ENCODE data around the gene DSCAML1. TPM values are rescaled to one million over a fixed set of nuclear protein-coding genes. Genes with fewer than 3 reads are reported as not detected.

The DSCAML1 gene
- total RNA-seq, 1 experiment from 2014 or later: 0.03 TPM

DNA sequence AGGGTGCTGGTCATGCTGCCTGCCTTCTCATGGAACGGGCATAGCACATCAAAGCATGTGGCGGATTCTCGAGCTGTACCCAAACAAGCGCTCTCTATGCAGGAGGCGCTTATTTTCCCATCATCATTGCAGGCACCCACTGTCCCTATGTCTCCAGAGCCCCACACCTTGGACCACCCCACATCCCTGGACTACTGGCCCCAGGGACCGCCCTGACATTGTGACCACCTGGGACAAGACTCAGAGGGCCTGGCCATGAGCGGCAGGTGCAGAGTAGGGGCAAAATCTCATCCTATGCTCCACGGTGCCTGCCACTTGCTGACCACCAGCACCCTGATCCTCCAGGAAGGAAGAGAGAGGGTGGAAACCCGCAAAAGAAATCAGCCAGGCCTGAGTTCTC is 170.4 kb downstream of the DSCAML1 start:
- no peak for DNase-seq (ENCODE audit: low read depth in 1 of 2, low spot score in 2 of 2)
- no peaks in the 10 kb centered on the region for H3K9me3 ChIP-seq (replicated peaks)
- no peaks in the 10 kb centered on the region for H3K36me3 ChIP-seq
- no peaks in the 10 kb centered on the region for H3K27me3 ChIP-seq (replicated peaks)
- H3K4me3 ChIP-seq: no peak overlapping the region
- no peak overlapping the region for H3K27ac ChIP-seq
- no peaks in the 10 kb centered on the region for H3K4me1 ChIP-seq (replicated peaks)

DNA sequence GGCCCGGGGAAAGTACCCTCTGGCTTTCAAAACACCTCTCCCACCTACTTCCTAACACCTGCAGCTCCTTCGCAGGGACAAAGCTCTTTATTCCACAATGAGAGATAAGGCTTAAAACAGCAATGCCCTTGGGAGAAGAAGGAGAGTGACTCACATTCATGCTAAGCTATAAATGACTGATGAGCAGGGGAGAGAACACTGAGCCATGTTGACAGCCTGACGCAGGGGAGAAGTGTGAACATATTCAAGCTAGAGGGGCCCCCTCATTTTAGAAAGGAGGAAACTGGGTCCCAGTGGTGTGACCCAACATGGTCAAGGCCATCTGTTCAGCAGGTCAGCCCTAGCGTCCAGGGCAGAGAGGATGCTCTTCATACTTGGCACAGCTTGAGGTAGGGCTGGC is 171.8 kb downstream of the DSCAML1 start:
- H3K27ac ChIP-seq: no peak overlapping the region
- no peaks in the 10 kb centered on the region for H3K4me1 ChIP-seq (replicated peaks)
- no peak for DNase-seq (ENCODE audit: low read depth in 1 of 2, low spot score in 2 of 2)
- no peak overlapping the region for H3K4me3 ChIP-seq
- H3K9me3 ChIP-seq (replicated peaks): no peaks in the 10 kb centered on the region; the same call in 1 of the 2 replicates
- H3K27me3 ChIP-seq (replicated peaks): no peaks in the 10 kb centered on the region
- H3K36me3 ChIP-seq: no peaks in the 10 kb centered on the region

DNA sequence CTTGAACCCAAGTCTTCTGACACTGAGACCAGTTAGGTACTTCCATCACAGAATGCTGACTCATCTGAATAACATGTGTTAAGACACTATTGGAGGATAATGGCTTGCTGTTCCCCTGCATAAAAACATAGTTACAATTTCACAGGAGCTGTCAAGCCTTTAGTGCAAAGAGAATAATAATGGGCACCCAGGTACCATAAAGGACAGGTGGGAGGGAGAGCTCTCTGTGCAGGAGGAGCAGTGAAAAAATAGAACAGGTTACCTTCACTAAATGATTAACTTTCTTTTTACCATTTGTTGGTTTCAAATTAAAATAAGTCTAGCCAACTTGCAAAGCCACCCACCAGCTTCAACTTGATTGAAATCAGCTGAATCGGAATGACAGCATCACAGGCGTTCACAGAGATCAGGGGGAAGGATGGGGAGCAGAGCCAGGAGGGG is 173.2 kb downstream of the DSCAML1 start:
- Histone ChIP-seq H3K9me3 (replicated peaks) (no peaks in the 10 kb centered on the region; the same call in 1 of the 2 replicates), H3K36me3 (no peaks in the 10 kb centered on the region), H3K27ac (no peak overlapping the region), H3K4me1 (replicated peaks) (no peaks in the 10 kb centered on the region), H3K4me3 (no peak overlapping the region), H3K27me3 (replicated peaks) (no peaks in the 10 kb centered on the region)
- no peak for DNase-seq (ENCODE audit: low read depth in 1 of 2, low spot score in 2 of 2)

GRCh38 chr11:117621226-117621625 is 175.8 kb downstream of the DSCAML1 start:
- Histone ChIP-seq H3K4me3 (no peak overlapping the region), H3K4me1 (replicated peaks) (no peaks in the 10 kb centered on the region), H3K27ac (no peak overlapping the region), H3K9me3 (replicated peaks) (no peaks in the 10 kb centered on the region; the same call in 1 of the 2 replicates), H3K27me3 (replicated peaks) (no peaks in the 10 kb centered on the region), H3K36me3 (no peaks in the 10 kb centered on the region)
- no peak for DNase-seq (ENCODE audit: low read depth in 1 of 2, low spot score in 2 of 2)

DNA sequence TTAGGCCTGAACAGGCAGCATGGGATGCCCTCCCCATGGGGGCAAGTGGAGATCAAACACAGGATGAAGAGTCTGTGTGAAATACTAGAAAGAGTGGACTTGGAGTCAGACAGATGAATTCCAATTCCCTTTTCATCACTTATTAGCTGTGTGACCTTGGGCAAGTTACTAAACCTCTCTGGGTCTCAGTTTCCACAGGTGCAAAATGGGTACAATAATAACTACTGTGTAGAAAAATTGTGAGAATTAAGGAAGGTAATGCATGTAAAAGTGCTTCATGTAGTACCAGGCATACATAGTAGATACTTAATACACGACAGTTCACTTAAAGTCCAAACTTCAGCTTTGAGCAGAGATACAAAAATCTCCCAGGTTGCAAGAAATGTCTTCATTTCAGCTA is 176.4 kb downstream of the DSCAML1 start:
- Histone ChIP-seq H3K36me3 (no peaks in the 10 kb centered on the region), H3K27ac (no peak overlapping the region), H3K9me3 (replicated peaks) (no peaks in the 10 kb centered on the region; the same call in 1 of the 2 replicates), H3K4me3 (no peak overlapping the region), H3K27me3 (replicated peaks) (no peaks in the 10 kb centered on the region), H3K4me1 (replicated peaks) (no peaks in the 10 kb centered on the region)
- DNase-seq (ENCODE audit: low read depth in 1 of 2, low spot score in 2 of 2): no peak

DNA sequence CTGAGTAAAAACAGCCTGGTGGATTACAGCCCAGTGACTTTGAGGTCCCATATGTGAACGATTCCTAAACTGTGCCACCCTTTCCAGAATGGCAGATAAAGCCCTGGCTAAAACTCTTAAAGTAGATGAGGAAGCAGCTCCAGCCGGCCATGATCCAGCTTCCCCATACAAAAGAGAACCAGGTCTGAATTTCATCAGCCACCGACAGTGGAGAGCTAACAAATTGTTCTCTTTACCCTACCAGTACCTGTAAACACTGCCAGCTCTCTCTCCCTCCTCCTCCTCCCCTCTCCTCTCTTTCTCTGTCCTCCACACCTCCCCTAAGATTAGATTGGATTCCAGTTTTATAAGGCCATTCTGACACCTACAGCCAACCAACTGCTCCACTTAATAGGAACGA is 176.9 kb downstream of the DSCAML1 start:
- Histone ChIP-seq H3K9me3 (replicated peaks) (no peaks in the 10 kb centered on the region; the same call in 1 of the 2 replicates), H3K36me3 (no peaks in the 10 kb centered on the region), H3K4me1 (replicated peaks) (no peaks in the 10 kb centered on the region), H3K27ac (no peak overlapping the region), H3K27me3 (replicated peaks) (no peaks in the 10 kb centered on the region), H3K4me3 (no peak overlapping the region)
- DNase-seq (ENCODE audit: low read depth in 1 of 2, low spot score in 2 of 2): no peak

DNA sequence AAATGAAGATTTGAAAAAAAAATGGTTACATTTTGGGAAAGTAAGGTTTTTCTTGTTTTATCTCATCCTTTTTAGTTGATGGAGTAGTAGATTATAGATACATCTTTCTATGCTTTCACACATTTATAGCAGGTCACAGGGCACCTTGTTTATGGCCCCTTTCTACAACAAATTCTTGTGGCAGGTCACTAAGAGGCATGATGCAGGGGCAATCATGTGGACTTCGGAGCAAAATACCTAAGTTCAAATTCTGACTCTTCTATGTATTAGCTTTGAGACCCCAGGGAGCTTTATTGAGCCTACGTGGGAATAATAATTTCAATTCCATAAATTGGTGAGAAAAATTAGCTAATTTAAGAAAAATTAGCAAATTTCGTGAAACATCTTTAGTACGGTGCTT is 177.4 kb downstream of the DSCAML1 start:
- no peaks in the 10 kb centered on the region for H3K4me1 ChIP-seq (replicated peaks)
- no peak for DNase-seq (ENCODE audit: low read depth in 1 of 2, low spot score in 2 of 2)
- no peaks in the 10 kb centered on the region; the same call in 1 of the 2 replicates for H3K9me3 ChIP-seq (replicated peaks)
- H3K27me3 ChIP-seq (replicated peaks): no peaks in the 10 kb centered on the region
- no peak overlapping the region for H3K4me3 ChIP-seq
- H3K36me3 ChIP-seq: no peaks in the 10 kb centered on the region
- no peak overlapping the region for H3K27ac ChIP-seq

DNA sequence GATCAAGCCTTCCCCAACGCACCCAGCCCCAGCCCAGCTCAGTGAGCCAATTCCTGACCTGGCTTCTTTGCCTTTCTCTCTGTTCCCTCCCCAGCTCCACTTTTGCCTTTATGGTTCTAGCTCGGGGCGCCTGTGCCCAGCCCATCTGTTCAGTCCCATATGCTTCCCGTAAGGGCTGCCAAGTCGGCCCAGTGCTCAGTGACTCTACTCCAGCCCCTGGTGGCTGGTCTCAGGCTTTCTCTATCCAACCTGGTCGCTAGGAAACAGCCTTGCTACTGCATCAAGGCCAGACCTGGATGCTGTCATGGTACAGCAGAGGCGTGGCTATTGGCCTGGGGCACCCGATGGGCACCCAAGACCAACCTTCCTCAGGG is 178.0 kb downstream of the DSCAML1 start:
- no peaks in the 10 kb centered on the region for H3K4me1 ChIP-seq (replicated peaks)
- H3K36me3 ChIP-seq: no peaks in the 10 kb centered on the region
- no peak for DNase-seq (ENCODE audit: low read depth in 1 of 2, low spot score in 2 of 2)
- H3K9me3 ChIP-seq (replicated peaks): no peaks in the 10 kb centered on the region; the same call in 1 of the 2 replicates
- H3K27ac ChIP-seq: no peak overlapping the region
- H3K27me3 ChIP-seq (replicated peaks): no peaks in the 10 kb centered on the region
- H3K4me3 ChIP-seq: no peak overlapping the region

GRCh38 chr11:117618302-117618981 is 178.6 kb downstream of the DSCAML1 start:
- Histone ChIP-seq H3K27me3 (replicated peaks) (no peaks in the 10 kb centered on the region), H3K4me1 (replicated peaks) (no peaks in the 10 kb centered on the region), H3K36me3 (no peaks in the 10 kb centered on the region), H3K9me3 (replicated peaks) (no peaks in the 10 kb centered on the region; the same call in 1 of the 2 replicates), H3K4me3 (no peak overlapping the region), H3K27ac (no peak overlapping the region)
- DNase-seq (ENCODE audit: low read depth in 1 of 2, low spot score in 2 of 2): no peak

DNA sequence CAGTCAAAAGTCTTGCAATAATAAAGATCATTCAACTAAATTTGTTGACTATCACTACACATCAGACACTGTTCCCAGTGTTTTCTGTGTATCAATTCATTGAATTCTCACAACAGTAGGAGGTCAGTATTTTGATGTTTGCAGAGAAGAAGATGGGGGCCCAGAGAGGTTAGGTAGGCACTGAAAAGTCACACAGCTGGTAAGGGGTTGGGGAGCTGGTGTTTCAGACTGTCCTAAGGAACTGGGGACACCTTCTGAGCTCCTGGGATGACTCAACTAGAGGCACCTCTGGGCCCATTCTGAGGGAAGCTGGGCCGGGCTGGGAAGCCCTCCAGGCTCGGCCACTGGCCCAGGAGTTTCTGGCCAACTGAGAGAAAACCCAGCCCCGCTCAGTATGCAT is 180.0 kb downstream of the DSCAML1 start:
- Histone ChIP-seq H3K27me3 (replicated peaks) (no peaks in the 10 kb centered on the region), H3K4me1 (replicated peaks) (no peaks in the 10 kb centered on the region), H3K27ac (no peak overlapping the region), H3K9me3 (replicated peaks) (no peaks in the 10 kb centered on the region; the same call in 1 of the 2 replicates), H3K36me3 (no peaks in the 10 kb centered on the region), H3K4me3 (no peak overlapping the region)
- no peak for DNase-seq (ENCODE audit: low read depth in 1 of 2, low spot score in 2 of 2)

- H3K27me3 ChIP-seq (replicated peaks): no peaks in the 10 kb centered on the region
- no peak overlapping the region for H3K4me3 ChIP-seq
- no peaks in the 10 kb centered on the region for H3K9me3 ChIP-seq (replicated peaks)
- no peak for DNase-seq (ENCODE audit: low read depth in 1 of 2, low spot score in 2 of 2)
- H3K27ac ChIP-seq: no peak overlapping the region
- peaks cover 17% of the 10 kb centered on the region for H3K4me1 ChIP-seq (replicated peaks)
- H3K36me3 ChIP-seq: no peaks in the 10 kb centered on the region
Observed at GRCh38 chr11:117614728-117615127, 182.3 kb downstream of the DSCAML1 start.

DNA sequence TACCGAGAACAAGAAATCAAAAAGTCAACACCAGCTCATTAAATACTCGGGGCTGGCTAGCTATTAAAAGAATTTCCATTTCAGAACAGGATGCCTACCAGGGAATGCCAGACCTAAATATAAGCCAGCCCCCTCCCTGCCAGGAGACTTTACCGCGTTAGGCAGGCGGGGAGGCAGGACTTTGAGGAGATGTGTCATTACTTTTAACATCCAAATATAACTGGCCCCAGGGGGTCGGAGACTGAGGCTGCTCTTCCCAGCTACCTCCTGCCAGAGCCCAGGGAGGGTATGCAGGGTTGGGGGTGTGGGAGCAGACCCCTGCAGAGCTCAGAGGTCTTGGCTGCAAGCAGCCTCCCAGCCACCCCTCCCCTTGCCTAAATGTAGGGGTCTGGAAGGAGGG is 183.5 kb downstream of the DSCAML1 start:
- no peak for DNase-seq (ENCODE audit: low read depth in 1 of 2, low spot score in 2 of 2)
- Histone ChIP-seq H3K36me3 (no peaks in the 10 kb centered on the region), H3K27me3 (replicated peaks) (no peaks in the 10 kb centered on the region), H3K9me3 (replicated peaks) (no peaks in the 10 kb centered on the region), H3K4me3 (no peak overlapping the region), H3K27ac (no peak overlapping the region), H3K4me1 (replicated peaks) (peaks cover 21% of the 10 kb centered on the region)

GRCh38 chr11:117612177-117612576 is 184.8 kb downstream of the DSCAML1 start:
- no peak for DNase-seq (ENCODE audit: low read depth in 1 of 2, low spot score in 2 of 2)
- Histone ChIP-seq H3K4me1 (replicated peaks) (peaks cover 21% of the 10 kb centered on the region), H3K27ac (no peak overlapping the region), H3K27me3 (replicated peaks) (no peaks in the 10 kb centered on the region), H3K9me3 (replicated peaks) (no peaks in the 10 kb centered on the region), H3K4me3 (no peak overlapping the region), H3K36me3 (no peaks in the 10 kb centered on the region)

- Histone ChIP-seq H3K4me1 (replicated peaks) (peaks cover 21% of the 10 kb centered on the region), H3K4me3 (no peak overlapping the region), H3K36me3 (no peaks in the 10 kb centered on the region), H3K9me3 (replicated peaks) (no peaks in the 10 kb centered on the region), H3K27ac (peak overlapping the region; percentile 73), H3K27me3 (replicated peaks) (no peaks in the 10 kb centered on the region)
- peak in 1 of 2 experiments; percentile 45 for DNase-seq (ENCODE audit: low read depth in 1 of 2, low spot score in 2 of 2)
Observed at GRCh38 chr11:117610901-117611300, 186.1 kb downstream of the DSCAML1 start.

DNA sequence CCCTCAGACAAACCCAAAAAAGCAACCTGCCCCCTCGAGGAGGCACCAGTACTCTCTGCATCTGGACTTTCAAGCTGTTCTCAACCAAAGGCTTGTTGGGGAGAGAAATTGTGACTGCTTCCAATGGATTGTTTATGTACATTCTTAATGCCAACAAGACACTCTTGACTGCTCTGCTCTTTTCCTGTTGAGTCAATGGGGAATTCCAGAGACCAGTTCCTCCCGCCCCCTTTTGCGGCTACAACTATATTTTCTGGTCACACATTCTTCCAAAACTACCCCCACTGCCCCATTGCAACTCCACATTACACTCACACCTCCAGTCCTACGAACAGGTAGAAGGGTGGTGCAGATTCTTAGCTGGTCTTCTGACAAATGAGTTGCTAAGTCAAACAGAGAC is 187.0 kb downstream of the DSCAML1 start:
- Histone ChIP-seq H3K27me3 (replicated peaks) (no peaks in the 10 kb centered on the region), H3K9me3 (replicated peaks) (no peaks in the 10 kb centered on the region), H3K4me1 (replicated peaks) (peaks cover 26% of the 10 kb centered on the region), H3K4me3 (no peak overlapping the region), H3K27ac (peak overlapping the region; percentile 73), H3K36me3 (no peaks in the 10 kb centered on the region)
- DNase-seq (ENCODE audit: low read depth in 1 of 2, low spot score in 2 of 2): peak; percentile 63 to 73
